Ovary (tissue), 3 donors: ENCODE data around the gene SLC30A5.

Experiments
- EP300 ChIP-seq: sonication (generic); formaldehyde crosslinking; IDR thresholded peaks from one replicate; pipeline ENCODE4 v1.6.1; 2017; ENCODE audit warnings: antibody characterized with exemption
- TF ChIP-seq, protein P1 (sequence below), 3 donors: fragments of 450-650 bp in 2 of 3; fragments of 200-600 bp in 1 of 3; IDR thresholded peaks; one replicate each; pipeline versions ENCODE4 v1.5.1 to v1.8.0; 2016 to 2022; ENCODE audit warnings: antibody characterized with exemption in 3 of 3, mild to moderate bottlenecking in 1 of 3
- donor health status: DM: no; HTN: no; CAD: no.

GRCh38 chr5:69166686-69167492 is 73.1 kb downstream of the SLC30A5 start, which contains the start of gene CCNB1:
- TF ChIP-seq EP300: no peak
- TF ChIP-seq, protein P1, sequence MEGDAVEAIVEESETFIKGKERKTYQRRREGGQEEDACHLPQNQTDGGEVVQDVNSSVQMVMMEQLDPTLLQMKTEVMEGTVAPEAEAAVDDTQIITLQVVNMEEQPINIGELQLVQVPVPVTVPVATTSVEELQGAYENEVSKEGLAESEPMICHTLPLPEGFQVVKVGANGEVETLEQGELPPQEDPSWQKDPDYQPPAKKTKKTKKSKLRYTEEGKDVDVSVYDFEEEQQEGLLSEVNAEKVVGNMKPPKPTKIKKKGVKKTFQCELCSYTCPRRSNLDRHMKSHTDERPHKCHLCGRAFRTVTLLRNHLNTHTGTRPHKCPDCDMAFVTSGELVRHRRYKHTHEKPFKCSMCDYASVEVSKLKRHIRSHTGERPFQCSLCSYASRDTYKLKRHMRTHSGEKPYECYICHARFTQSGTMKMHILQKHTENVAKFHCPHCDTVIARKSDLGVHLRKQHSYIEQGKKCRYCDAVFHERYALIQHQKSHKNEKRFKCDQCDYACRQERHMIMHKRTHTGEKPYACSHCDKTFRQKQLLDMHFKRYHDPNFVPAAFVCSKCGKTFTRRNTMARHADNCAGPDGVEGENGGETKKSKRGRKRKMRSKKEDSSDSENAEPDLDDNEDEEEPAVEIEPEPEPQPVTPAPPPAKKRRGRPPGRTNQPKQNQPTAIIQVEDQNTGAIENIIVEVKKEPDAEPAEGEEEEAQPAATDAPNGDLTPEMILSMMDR (IDR thresholded peaks at IDR 0.05): no peak
